ENCODE measurements around the gene CRADD.
"Not testable (repeated sequence)": the region's sequence is repeated elsewhere in the genome, so short reads cannot be mapped to it uniquely, and the experiment has no call there.

Gene CRADD

GRCh38 chr12:93677195-93678064 lies at the start of gene CRADD:
CRADD (plus strand) TSS chr12:93677375.
- DNase-seq (ENCODE audit: low spot score) = peak; percentile 83

- no peak for DNase-seq (ENCODE audit: low spot score)
These were observed 44.8 kb upstream of the CRADD start for GRCh38 chr12:93632383-93632782.

DNA sequence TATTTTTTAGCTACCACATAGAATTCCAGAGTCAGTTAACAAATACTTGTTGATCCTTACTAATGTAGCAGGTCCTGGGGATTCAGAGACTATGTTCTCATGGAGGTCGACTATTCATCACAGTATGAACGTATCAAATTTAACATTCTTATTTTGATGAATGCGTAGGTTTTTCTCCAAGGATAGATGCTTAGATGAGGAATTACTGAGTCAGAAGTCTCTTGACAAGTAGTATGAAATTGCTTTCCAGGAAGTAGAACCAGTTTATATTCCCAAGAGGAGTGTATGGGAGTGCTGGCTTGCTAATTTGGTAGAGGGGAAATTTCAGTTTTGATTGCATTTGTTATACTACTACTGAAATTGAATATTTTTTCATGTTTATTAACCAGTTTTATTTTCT lies 42.8 kb upstream of the CRADD start:
- no peak for DNase-seq (ENCODE audit: low spot score)

GRCh38 chr12:93636708-93637107 lies 40.5 kb upstream of the CRADD start:
- DNase-seq (ENCODE audit: low spot score) = no peak

DNA sequence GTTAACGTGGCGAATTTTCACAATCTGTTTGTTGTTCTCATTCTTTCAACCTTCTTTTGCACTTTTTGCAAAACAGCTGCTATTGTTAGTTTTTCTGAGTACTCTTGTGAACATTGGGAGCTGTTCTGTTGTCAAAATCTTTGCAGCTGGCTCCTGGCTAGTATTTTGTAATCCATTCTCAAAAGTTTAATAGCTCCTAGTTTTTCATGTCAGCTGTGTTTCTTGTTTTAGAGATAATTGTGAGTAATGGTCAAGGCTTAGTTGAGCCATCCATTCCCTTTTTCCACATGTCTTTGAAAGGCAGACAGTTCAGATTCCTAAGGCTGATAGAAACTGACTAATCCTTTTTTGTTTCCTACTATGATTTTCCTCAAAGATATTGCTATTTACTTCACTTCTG lies 39.1 kb upstream of the CRADD start:
- DNase-seq (ENCODE audit: low spot score) = no peak

DNA sequence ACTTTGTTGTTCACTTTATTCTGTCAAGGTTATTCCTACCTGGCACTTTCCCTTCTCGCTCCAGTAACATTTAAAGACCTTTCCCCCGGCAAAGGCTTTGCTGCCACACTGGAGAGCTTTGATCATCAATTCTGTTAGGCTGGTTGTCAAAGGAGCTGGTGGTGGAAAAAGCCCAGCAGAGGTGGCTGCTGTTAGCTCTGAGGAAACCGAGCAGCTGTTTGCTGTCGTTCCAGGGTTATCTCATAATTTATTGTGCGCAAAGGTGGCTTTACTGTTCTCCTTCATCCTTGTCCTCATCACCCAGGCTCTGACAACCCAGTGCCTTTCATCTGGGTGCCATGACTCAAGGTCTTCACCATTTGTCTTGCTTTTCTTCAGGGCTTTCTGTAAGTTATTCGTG lies 38.2 kb upstream of the CRADD start:
- no peak for DNase-seq (ENCODE audit: low spot score)

DNA sequence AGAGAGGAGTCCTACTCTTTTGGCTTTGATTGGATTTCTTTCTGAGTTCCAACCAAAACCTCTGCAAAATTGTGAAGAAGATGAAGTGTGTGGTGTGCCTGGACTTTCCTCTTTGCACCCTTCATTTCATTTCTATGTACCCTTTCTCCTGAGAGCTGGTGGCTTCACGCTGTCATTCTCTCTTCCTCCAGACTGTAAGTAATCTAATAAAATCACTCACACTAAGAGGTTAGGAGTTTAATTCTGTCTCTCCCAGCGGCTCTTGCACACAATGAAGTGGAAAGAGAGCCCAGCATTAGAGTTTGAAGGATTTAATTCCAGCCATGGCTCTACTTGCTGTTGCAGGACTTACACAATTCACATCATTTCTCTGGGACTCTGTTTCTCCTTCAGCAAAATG lies 37.8 kb upstream of the CRADD start:
- DNase-seq (ENCODE audit: low spot score) = no peak

DNA sequence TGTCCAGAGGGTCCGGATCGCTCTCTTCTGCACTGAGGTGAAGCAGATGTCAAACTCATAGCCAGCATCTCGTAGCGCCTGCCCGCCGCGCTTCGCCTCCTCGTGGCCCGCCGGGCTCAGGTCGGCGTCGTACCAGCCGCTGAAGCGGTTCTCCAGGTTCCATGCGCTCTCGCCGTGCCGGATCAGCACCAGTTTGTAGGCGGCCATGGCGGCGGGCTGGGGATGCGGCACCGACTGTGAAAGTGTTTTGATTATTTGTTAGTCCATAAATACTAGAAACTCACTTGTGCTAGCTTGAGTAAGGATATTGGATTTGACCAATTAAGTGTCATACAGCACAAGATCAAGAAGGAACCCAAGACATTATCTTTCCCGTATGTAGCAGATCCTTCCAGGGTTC lies 35.8 kb upstream of the CRADD start:
- DNase-seq (ENCODE audit: low spot score) = not testable (repeated sequence)

GRCh38 chr12:93642751-93643150 lies 34.4 kb upstream of the CRADD start:
- DNase-seq (ENCODE audit: low spot score) = no peak

GRCh38 chr12:93645702-93646101 lies 31.5 kb upstream of the CRADD start:
- DNase-seq (ENCODE audit: low spot score) = no peak

- DNase-seq (ENCODE audit: low spot score) = no peak
These were observed 26.5 kb upstream of the CRADD start for GRCh38 chr12:93650626-93651025.

- DNase-seq (ENCODE audit: low spot score) = no peak
These were observed 24.1 kb upstream of the CRADD start for GRCh38 chr12:93653079-93653478.

DNA sequence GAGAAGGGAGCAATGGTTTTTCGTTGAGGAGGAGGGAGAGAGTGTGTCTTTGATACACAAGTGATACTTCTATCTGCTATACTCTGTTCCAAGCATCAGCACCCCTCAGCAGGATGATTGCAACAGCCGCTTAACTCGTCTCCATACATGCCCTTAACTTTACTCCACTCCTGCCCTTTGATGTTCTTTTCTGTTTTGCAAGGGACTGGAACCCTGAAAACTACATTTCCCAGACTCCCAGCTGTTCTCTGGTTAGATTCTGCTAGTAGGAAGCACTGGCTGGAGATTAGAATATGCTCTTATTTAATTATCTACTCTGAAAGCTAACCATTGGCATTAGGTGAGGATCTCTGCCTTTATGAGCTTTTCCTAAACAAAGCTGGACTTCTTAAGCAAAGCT lies 23.5 kb upstream of the CRADD start:
- DNase-seq (ENCODE audit: low spot score) = no peak

GRCh38 chr12:93654421-93654820 lies 22.8 kb upstream of the CRADD start:
- no peak for DNase-seq (ENCODE audit: low spot score)

- DNase-seq (ENCODE audit: low spot score) = no peak
These were observed 20.1 kb upstream of the CRADD start for GRCh38 chr12:93657071-93657470.

DNA sequence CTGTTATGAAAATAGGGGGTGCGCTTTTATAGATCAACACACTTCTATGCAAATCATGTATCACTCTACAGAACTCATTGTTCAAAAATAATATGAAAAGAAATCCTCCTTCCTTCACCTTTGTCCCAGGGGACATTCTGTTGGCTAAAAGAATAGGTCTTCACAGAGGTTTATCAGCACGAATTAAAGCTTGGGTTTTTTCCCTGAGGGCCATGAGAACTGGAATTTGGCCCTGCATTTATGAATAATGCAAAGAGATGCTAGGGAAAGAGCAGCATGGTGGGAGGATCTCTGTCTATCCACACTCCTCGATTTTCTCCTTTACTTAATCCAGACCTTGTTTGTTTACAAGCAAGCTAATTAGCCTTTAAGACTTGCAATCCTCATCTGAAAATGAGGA lies 16.2 kb upstream of the CRADD start:
- DNase-seq (ENCODE audit: low spot score) = no peak

- DNase-seq (ENCODE audit: low spot score) = no peak
These were observed 14.0 kb upstream of the CRADD start for GRCh38 chr12:93663006-93663728.

DNA sequence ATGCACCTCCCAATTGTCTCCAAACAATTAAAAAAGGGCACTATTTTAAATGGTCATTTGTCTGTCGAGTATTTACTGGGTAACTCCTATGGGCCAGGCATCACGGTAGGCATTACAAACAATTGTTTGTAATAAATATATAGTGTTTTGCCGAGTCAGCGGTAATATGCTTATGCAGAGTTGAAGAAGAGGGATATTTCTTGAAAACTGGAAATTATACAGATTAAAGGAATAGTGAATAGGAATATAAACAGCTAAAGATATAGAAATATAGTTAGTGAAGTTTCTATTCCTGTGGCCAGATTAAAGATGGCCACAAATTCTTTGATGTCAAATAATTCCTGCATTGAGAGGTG lies 13.5 kb upstream of the CRADD start:
- DNase-seq (ENCODE audit: low spot score) = no peak

DNA sequence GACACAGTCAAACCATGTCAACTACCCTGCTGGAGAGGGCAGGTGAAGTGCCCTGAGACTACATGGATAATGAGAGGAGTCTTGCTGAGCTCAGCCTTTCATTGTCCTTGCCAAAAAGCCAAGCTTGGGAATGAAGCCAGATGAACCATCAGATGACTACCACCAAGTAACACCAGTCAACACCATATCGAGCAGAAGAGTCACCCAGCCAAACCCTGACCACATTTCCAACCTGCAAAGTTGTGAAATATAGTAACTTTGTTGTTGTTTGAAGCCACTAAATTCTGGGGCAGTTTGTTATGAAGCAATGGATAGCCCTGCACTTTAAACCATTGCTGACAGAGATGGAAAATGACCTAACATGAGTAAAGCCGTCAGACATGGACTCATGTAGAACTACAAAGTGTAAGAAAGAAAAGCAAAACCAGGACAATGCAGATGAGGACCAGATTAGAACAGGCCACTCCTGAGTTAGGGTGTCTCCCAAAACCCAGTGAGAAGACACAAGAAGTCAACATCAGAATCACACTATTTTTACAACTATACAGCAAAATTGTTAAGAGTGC lies 12.5 kb upstream of the CRADD start:
- DNase-seq (ENCODE audit: low spot score) = no peak

DNA sequence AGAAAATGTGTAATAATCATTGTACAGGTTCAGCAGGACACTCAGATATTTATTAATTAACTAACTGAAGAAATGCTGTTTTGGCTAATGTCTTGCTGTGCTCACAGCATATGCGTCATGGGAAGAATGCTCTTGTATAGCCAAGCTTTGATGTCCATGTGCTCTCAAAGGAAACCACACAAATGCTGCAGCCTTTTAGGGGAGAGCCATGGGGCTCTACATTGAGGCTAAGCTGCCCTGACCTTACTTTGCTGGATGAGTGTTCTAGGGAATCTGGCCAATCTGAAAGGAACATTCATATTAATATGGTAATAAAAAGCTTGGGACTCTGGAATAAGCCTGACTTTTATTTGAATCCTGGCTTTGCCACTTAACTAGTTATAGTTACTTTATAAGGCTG lies 9.5 kb upstream of the CRADD start:
- DNase-seq (ENCODE audit: low spot score) = no peak

DNA sequence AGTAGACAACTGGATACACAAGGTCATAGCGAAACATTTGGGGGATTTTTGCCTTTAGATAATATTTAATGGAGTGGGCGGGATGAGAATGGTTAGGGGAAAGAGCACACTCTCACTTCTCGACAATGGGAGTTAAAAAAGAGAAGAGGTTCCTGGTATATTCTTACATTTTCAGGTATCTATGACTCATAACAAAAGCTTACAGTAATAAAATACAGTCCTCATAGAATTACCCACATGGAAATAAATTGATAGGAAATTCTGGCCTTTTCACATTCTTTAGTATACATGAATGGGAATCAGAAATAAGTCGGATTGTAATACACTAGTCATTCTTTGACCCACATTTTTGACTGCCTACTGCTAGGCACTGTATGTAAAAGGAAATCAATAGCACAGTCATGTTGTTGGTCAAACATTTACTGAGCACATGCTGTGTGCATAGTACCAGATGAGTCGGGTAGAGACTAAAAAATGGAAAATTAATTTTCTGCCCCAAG lies 8.2 kb upstream of the CRADD start:
- no peak for DNase-seq (ENCODE audit: low spot score)

- no peak for DNase-seq (ENCODE audit: low spot score)
These were observed 7.7 kb upstream of the CRADD start for GRCh38 chr12:93669452-93669851.

GRCh38 chr12:93670104-93670503 lies 7.1 kb upstream of the CRADD start:
- no peak for DNase-seq (ENCODE audit: low spot score)

Data from iPS-NIHi11 (cell line).